Coronary artery (tissue), 2 donors: ENCODE measurements around the gene OR13C8.
"Not testable (repeated sequence)": the region's sequence is repeated elsewhere in the genome, so short reads cannot be mapped to it uniquely, and the experiment has no call there.

Experiments used
- DNase-seq: peaks from one replicate; pipeline ENCODE4 v3.0.0-alpha.2; 2017; ENCODE audit warnings: low spot score
- H3K27ac ChIP-seq, 2 donors: fragments of 200-600 bp; sonication (generic); one replicate each; pipeline ENCODE4 v1.5.1; 2016 to 2019
- H3K4me3 ChIP-seq: fragments of 200-600 bp; sonication (generic); 2 replicates; pipeline ENCODE4 v1.5.1; 2016; ENCODE audit warnings: mild to moderate bottlenecking, moderate library complexity
- CTCF ChIP-seq: fragments of 200-600 bp; sonication (generic); IDR thresholded peaks from one replicate; pipeline ENCODE4 v1.5.1; 2019; ENCODE audit warnings: antibody characterized with exemption

Gene OR13C8

GRCh38 chr9:104568868-104569267 lies at the start of gene OR13C8:
TSS of gene OR13C8 (plus strand) at chr9:104569168. CDS start at chr9:104569168, 0 bp downstream.
- DNase-seq = no peak
- TF ChIP-seq CTCF = no peak
- Histone ChIP-seq H3K4me3 (no peak within 1 kb of the TSS), H3K27ac (no peak within 1 kb of the TSS)

DNA sequence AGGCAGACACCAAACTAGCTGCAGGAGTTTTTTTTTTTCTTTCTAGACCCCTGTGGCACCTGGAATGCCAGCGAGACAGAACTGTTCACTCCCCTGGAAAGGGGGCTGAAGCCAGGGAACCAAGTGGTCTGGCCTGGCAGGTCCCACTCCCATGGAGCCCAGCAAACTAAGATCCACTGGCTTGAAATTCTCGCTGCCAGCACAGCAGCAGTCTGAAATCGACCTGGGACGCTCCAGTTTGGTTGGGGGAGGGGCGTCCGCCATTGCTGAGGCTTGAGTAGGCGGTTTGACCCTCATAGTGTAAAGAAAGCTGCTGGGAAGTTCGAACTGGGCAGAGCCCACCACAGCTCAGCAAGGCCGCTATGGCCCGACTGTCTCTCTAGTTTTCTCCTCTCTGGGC lies 48.7 kb upstream of the OR13C8 start:
- H3K4me3 ChIP-seq, H3K27ac ChIP-seq, DNase-seq: not testable (repeated sequence)

DNA sequence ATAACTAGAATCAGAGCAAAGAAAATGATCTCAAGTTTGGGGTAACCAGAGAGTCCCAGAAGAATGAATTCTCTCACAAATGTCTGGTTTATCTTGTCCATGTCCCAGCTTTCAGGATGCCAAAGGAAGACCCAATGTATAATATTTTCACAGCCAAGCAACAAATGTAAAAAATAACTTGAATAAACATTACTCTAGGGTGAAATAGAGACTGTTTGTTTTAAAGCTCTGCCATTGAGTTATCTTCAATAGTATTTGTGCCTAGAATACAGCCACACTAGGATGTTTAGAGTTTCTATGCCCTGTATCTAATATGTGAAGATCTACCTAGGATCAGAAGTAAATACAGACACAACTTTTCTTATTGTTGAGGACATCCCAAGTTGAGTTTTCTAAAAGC lies 41.9 kb upstream of the OR13C8 start, which contains the start of gene OR13C4:
Gene OR13C4 (minus strand): TSS at position 101 of the 400 bp plus-strand sequence. CDS start 0 bp downstream, at position 101.
- TF ChIP-seq CTCF = no peak
- DNase-seq = no peak
- no peak within 1 kb of the TSS for H3K27ac ChIP-seq
- no peak within 1 kb of the TSS for H3K4me3 ChIP-seq

- DNase-seq = no peak
- H3K27ac ChIP-seq = no peak within 1 kb of the TSS
- no peak for TF ChIP-seq CTCF
- no peak within 1 kb of the TSS for H3K4me3 ChIP-seq
These were observed 32.2 kb upstream of the OR13C8 start, which contains the start of gene OR13C3 for GRCh38 chr9:104536756-104537155. TSS of gene OR13C3 (minus strand) at chr9:104536856. CDS start at chr9:104536723, 133 bp downstream.

- TF ChIP-seq CTCF = no peak
- Histone ChIP-seq H3K27ac (no peak overlapping the region), H3K4me3 (no peak overlapping the region)
- DNase-seq = no peak
These were observed 29.7 kb upstream of the OR13C8 start for GRCh38 chr9:104539275-104539674.

DNA sequence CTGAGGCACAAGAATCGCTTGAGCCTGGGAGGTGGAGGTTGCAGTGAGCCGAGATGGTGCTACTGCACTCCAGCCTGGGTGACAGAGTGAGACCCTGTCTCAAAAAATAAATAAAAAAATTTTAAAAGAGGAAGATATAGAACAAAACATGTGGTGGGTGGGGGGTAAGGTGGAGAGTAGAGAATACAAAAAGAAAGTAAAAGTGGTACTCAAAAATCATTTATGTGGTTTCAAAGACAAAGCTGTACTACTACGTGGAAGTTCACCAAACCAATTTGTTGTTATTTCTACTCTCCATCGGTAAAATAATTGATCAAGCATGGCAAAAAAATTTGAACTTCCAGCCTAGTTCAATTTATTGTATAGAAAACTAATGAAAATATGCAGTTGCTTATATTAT lies 24.3 kb upstream of the OR13C8 start:
- TF ChIP-seq CTCF = no peak
- H3K4me3 ChIP-seq = no peak overlapping the region

DNA sequence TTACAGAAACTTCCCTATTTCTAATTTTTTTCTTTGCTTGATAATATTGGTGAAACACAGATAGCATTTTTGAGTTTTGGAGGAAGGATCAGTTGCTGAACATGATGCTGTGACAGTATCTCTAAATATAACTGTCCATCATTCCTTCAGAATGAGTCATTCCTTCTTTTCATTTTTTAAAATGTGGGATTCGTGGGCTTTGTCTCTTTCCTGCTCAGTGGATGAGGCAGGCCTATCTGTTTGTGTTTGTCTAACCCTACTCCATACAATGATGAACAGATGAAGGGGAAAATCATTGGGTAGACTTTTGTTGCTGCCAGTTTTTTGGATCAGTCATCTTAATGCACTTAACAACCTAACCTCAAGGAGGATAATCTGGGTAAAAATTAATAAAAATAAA lies 15.7 kb upstream of the OR13C8 start:
- no peak for TF ChIP-seq CTCF
- Histone ChIP-seq H3K27ac (no peak overlapping the region), H3K4me3 (no peak overlapping the region)
- no peak for DNase-seq

More for the DNA sequence above, 24.3 kb upstream of the OR13C8 start:
- no peak for DNase-seq
- H3K27ac ChIP-seq = no peak overlapping the region

DNA sequence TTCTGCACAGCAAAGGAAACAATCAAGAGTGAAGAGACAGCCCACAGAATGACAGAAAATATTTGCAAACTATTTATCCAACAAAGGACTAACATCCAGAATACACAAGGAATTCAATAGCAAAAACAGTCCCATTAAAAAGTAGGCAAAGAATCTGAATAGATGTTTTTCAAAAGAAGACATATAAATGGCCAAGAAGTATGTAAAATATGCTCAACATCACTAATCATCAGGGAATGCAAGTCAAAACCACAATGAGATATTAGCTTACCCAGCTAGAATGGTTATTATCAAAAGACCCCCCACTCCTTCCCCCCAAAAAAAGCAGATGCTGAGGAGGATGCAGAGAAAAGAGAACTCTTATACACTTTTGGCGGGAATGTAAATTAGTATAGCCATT lies 13.4 kb upstream of the OR13C8 start:
- Histone ChIP-seq H3K4me3 (no peak overlapping the region), H3K27ac (no peak overlapping the region)
- DNase-seq = no peak
- TF ChIP-seq CTCF = no peak
